Neural progenitor cell (in vitro differentiated cells): Measurements from ENCODE around the gene EPS8. TPM values are rescaled to one million over a fixed set of nuclear protein-coding genes. Genes with fewer than 3 reads are reported as not detected.

ENCODE experiments used
- DNase-seq: peaks from one replicate; pipeline ENCODE4 v3.0.0-alpha.2; 2016; ENCODE audit warnings: low spot score
- H2AFZ ChIP-seq: fragments of 200-600 bp; sonication (generic); replicated peaks from 2 replicates; pipeline ENCODE4 v1.6.1; 2016; ENCODE audit warnings: antibody characterized with exemption
- H3F3A ChIP-seq: fragments of 200-600 bp; sonication (generic); 2 replicates; pipeline ENCODE4 v1.6.1; 2016; ENCODE audit warnings: antibody characterized with exemption, low read depth
- H3K27ac ChIP-seq: fragments of 200-600 bp; sonication (generic); 2 replicates; pipeline ENCODE4 v1.5.1; 2016; ENCODE audit warnings: mild to moderate bottlenecking
- H3K27me3 ChIP-seq: fragments of 200-600 bp; sonication (generic); 2 replicates; pipeline ENCODE4 v1.6.1; 2016; ENCODE audit warnings: mild to moderate bottlenecking, moderate library complexity
- H3K36me3 ChIP-seq: fragments of 200-600 bp; sonication (generic); 2 replicates; pipeline ENCODE4 v1.5.1; 2016
- H3K4me1 ChIP-seq: fragments of 200-600 bp; sonication (generic); 2 replicates; pipeline ENCODE4 v1.6.1; 2016; ENCODE audit warnings: mixed run types
- H3K4me2 ChIP-seq: fragments of 200-600 bp; sonication (generic); 2 replicates; pipeline ENCODE4 v1.6.1; 2016
- H3K4me3 ChIP-seq: fragments of 200-600 bp; sonication (generic); 2 replicates; pipeline ENCODE4 v1.5.1; 2016
- H3K79me2 ChIP-seq: fragments of 200-600 bp; sonication (generic); 2 replicates; pipeline ENCODE4 v1.6.1; 2016; ENCODE audit warnings: low read depth
- H3K9ac ChIP-seq: fragments of 200-600 bp; sonication (generic); 2 replicates; pipeline ENCODE4 v1.6.1; 2016
- H3K9me3 ChIP-seq: fragments of 200-600 bp; sonication (generic); 2 replicates; pipeline ENCODE4 v1.5.1; 2016; ENCODE audit warnings: low read depth
- H4K20me1 ChIP-seq: fragments of 200-600 bp; sonication (generic); 2 replicates; pipeline ENCODE4 v1.6.1; 2016; ENCODE audit warnings: low read depth
- H3K27ac Mint-ChIP-seq: 3 replicates; pipeline ENCODE4 v1.8.0; 2021; ENCODE audit warnings: mixed read lengths
- H3K27me3 Mint-ChIP-seq: 2 replicates; pipeline ENCODE4 v1.8.0; 2022; ENCODE audit warnings: low read depth, mild to moderate bottlenecking, inconsistent platforms, moderate library complexity, mixed read lengths; ENCODE audit not compliant: insufficient read depth
- H3K36me3 Mint-ChIP-seq: 3 replicates; pipeline ENCODE4 v1.8.0; 2021; ENCODE audit warnings: mixed read lengths
- H3K4me1 Mint-ChIP-seq: 3 replicates; pipeline ENCODE4 v1.8.0; 2021; ENCODE audit warnings: mixed read lengths
- H3K4me3 Mint-ChIP-seq: 3 replicates; pipeline ENCODE4 v1.8.0; 2021; ENCODE audit warnings: mild to moderate bottlenecking, moderate library complexity, mixed read lengths
- H3K9me3 Mint-ChIP-seq: 3 replicates; pipeline ENCODE4 v1.8.0; 2020; ENCODE audit warnings: mixed read lengths
- EZH2 ChIP-seq: fragments of 200-600 bp; sonication (generic); IDR thresholded peaks from 2 replicates; pipeline ENCODE4 v1.6.1; 2017; ENCODE audit warnings: antibody characterized with exemption, mild to moderate bottlenecking, moderate library complexity
- EZH2phosphoT487 ChIP-seq: fragments of 200-600 bp; sonication (generic); IDR thresholded peaks from 2 replicates; pipeline ENCODE4 v1.6.1; 2017; ENCODE audit warnings: antibody characterized with exemption
- total RNA-seq: library from RNA; depleted of rRNA; stranded (reverse); fragments of >200 nt; gene quantifications from 2 replicates; pipeline ENCODE4 v1.2.3, GENCODE V29; 2015; ENCODE audit warnings: low replicate concordance
- TF ChIP-seq, protein P1 (sequence below): fragments of 200-600 bp; sonication (generic); IDR thresholded peaks from 2 replicates; pipeline ENCODE4 v1.5.1; 2017; ENCODE audit warnings: antibody characterized with exemption, mild to moderate bottlenecking

The EPS8 gene
- total RNA-seq, 1 donor from 2014 or later, result 17.0 TPM

GRCh38 chr12:15786772-15787171 is 2.4 kb downstream of the EPS8 start:
- H3K36me3 Mint-ChIP-seq, result peaks cover 24% of the 10 kb centered on the region
- TF ChIP-seq EZH2phosphoT487, result no peak
- TF ChIP-seq EZH2, result no peak
- TF ChIP-seq, protein P1, sequence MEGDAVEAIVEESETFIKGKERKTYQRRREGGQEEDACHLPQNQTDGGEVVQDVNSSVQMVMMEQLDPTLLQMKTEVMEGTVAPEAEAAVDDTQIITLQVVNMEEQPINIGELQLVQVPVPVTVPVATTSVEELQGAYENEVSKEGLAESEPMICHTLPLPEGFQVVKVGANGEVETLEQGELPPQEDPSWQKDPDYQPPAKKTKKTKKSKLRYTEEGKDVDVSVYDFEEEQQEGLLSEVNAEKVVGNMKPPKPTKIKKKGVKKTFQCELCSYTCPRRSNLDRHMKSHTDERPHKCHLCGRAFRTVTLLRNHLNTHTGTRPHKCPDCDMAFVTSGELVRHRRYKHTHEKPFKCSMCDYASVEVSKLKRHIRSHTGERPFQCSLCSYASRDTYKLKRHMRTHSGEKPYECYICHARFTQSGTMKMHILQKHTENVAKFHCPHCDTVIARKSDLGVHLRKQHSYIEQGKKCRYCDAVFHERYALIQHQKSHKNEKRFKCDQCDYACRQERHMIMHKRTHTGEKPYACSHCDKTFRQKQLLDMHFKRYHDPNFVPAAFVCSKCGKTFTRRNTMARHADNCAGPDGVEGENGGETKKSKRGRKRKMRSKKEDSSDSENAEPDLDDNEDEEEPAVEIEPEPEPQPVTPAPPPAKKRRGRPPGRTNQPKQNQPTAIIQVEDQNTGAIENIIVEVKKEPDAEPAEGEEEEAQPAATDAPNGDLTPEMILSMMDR, result no peak
- Histone ChIP-seq H4K20me1 (no peaks in the 10 kb centered on the region), H2AFZ (no peak overlapping the region), H3F3A (peaks cover 12% of the 10 kb centered on the region), H3K27me3 (peaks cover 51% of the 10 kb centered on the region), H3K79me2 (no peaks in the 10 kb centered on the region), H3K36me3 (no peaks in the 10 kb centered on the region), H3K4me1 (peaks cover 11% of the 10 kb centered on the region), H3K4me2 (no peak overlapping the region), H3K27ac (no peak overlapping the region), H3K4me3 (no peak overlapping the region), H3K9ac (no peak overlapping the region), H3K9me3 (no peaks in the 10 kb centered on the region)
- peaks cover 5% of the 10 kb centered on the region for H3K27me3 Mint-ChIP-seq
- H3K27ac Mint-ChIP-seq, result no peak overlapping the region
- peaks cover 20% of the 10 kb centered on the region for H3K4me1 Mint-ChIP-seq
- H3K9me3 Mint-ChIP-seq, result peaks cover 13% of the 10 kb centered on the region
- no peak for DNase-seq
- peak overlapping the region; percentile 13 for H3K4me3 Mint-ChIP-seq

DNA sequence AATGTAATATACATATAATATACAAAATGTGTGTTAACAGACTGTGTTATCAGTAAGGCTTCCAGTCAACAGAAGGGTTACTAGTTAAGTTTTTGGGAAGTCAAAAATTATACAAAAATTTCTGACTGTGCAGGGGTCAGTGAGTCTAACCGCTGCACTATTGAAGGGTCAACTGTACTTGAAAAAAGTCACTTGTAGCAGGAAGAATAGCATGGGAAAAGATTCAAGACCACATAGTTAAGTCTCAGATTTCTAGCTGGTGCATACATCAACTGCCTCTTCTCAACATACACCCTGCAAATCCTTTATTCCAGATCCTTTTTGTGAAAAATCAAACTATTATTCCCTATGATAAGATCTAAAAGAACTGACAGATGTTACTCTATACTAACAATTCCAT is 5.9 kb downstream of the EPS8 start:
- Histone ChIP-seq H4K20me1 (no peaks in the 10 kb centered on the region), H3K4me1 (peaks cover 10% of the 10 kb centered on the region), H3K27ac (no peak overlapping the region), H3K9ac (no peak overlapping the region), H3K27me3 (peaks cover 26% of the 10 kb centered on the region), H3K36me3 (no peaks in the 10 kb centered on the region), H3F3A (peaks cover 6% of the 10 kb centered on the region), H3K79me2 (no peaks in the 10 kb centered on the region), H3K4me3 (no peak overlapping the region), H2AFZ (no peak overlapping the region), H3K4me2 (no peak overlapping the region), H3K9me3 (no peaks in the 10 kb centered on the region)
- Mint-ChIP-seq H3K9me3 (peaks cover 14% of the 10 kb centered on the region), H3K4me1 (peaks cover 21% of the 10 kb centered on the region), H3K36me3 (peaks cover 27% of the 10 kb centered on the region), H3K27ac (no peak overlapping the region), H3K27me3 (no peaks in the 10 kb centered on the region), H3K4me3 (no peak overlapping the region)
- DNase-seq, result no peak
- TF ChIP-seq EZH2phosphoT487, result no peak
- TF ChIP-seq, protein P1, result no peak
- no peak for TF ChIP-seq EZH2

DNA sequence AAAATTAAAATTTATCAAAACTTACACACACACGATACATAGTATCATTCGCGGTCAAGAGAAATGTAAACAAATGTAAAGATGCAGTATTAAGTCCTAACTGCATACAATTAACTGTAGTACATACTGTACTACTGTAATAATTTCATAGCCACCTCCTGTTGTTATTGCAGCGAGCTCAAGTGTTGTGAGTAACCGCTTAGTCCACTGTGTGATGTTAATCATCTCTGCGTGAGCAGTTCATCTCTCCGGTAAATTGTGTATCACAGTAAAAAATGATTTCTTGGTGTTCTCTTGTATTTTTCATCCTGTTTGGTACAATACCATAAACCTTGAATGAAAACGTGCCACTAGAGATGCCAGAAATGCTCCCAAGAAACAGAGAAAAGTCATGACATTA is 6.5 kb downstream of the EPS8 start:
- peaks cover 27% of the 10 kb centered on the region for H3K36me3 Mint-ChIP-seq
- H3K4me1 Mint-ChIP-seq, result peaks cover 17% of the 10 kb centered on the region
- H3K36me3 ChIP-seq, result no peaks in the 10 kb centered on the region
- no peak overlapping the region for H3K4me2 ChIP-seq
- no peaks in the 10 kb centered on the region for H3K9me3 ChIP-seq
- H3F3A ChIP-seq, result no peaks in the 10 kb centered on the region
- H2AFZ ChIP-seq, result no peak overlapping the region
- H3K79me2 ChIP-seq, result no peaks in the 10 kb centered on the region
- H3K27me3 ChIP-seq, result peaks cover 20% of the 10 kb centered on the region
- H3K9me3 Mint-ChIP-seq, result peaks cover 14% of the 10 kb centered on the region
- no peaks in the 10 kb centered on the region for H4K20me1 ChIP-seq
- no peak overlapping the region for H3K4me3 ChIP-seq
- no peaks in the 10 kb centered on the region for H3K27me3 Mint-ChIP-seq
- no peak overlapping the region for H3K27ac ChIP-seq
- no peak for DNase-seq
- no peak for TF ChIP-seq EZH2phosphoT487
- TF ChIP-seq, protein P1, result no peak
- no peak for TF ChIP-seq EZH2
- no peak overlapping the region for H3K27ac Mint-ChIP-seq
- no peak overlapping the region for H3K4me3 Mint-ChIP-seq
- H3K4me1 ChIP-seq, result peaks cover 6% of the 10 kb centered on the region
- H3K9ac ChIP-seq, result no peak overlapping the region
